K562 (cell line): Measurements from ENCODE around the gene MBD6. TPM values are rescaled to one million over a fixed set of nuclear protein-coding genes. Genes with fewer than 3 reads are reported as not detected.

ENCODE experiments used
- ELF2 ChIP-seq: fragments of 250-450 bp; sonication (Bioruptor Pico); IDR thresholded peaks from 2 replicates; pipeline ENCODE4 v1.5.0; 2021; ENCODE audit warnings: mild to moderate bottlenecking
- ETV6 ChIP-seq, 3 experiments: fragments of 150-350 bp in 1 of 3; sonication (generic) in 1 of 3; formaldehyde crosslinking in 1 of 3; IDR thresholded peaks; 2 replicates each; pipeline versions ENCODE4 v1.6.1 to v1.8.0; 2014 to 2022; ENCODE audit warnings: borderline replicate concordance in 2 of 3, low read depth in 2 of 3, antibody characterized with exemption in 1 of 3, low read length in 1 of 3, mild to moderate bottlenecking in 1 of 3, missing genetic modification reagents in 1 of 3
- EWSR1 ChIP-seq: fragments of 450-650 bp; IDR thresholded peaks from 2 replicates; pipeline ENCODE4 v1.6.1; 2018; ENCODE audit warnings: borderline replicate concordance, mild to moderate bottlenecking, low read depth, moderate library complexity; ENCODE audit not compliant: partially characterized antibody
- EZH2 ChIP-seq: IDR thresholded peaks from 2 replicates; pipeline ENCODE4 v1.6.1; 2012; ENCODE audit warnings: low read depth, mild to moderate bottlenecking, inconsistent platforms, low read length, borderline replicate concordance
- MAZ ChIP-seq, 2 experiments: fragments of 450-650 bp in 1 of 2; sonication (generic) in 1 of 2; formaldehyde crosslinking; IDR thresholded peaks in 1 of 2; conservative IDR thresholded peaks in 1 of 2; 2 replicates each; pipeline versions ENCODE4 v1.4.0 to v1.5.0; 2020; ENCODE audit warnings: mild to moderate bottlenecking in 1 of 2, missing genetic modification reagents in 1 of 2
- MECOM ChIP-seq: fragments of 250-450 bp; sonication (Bioruptor Pico); IDR thresholded peaks from 2 replicates; pipeline ENCODE4 v1.8.0; 2022; ENCODE audit warnings: inconsistent platforms
- NR2C2 ChIP-seq, 2 experiments: fragments of 200-800 bp in 1 of 2; sonication (Bioruptor generic) in 1 of 2; sonication (generic) in 1 of 2; formaldehyde crosslinking in 1 of 2; IDR thresholded peaks; 2 replicates each; pipeline versions ENCODE4 v1.6.1 to v1.8.0; 2016 to 2022; ENCODE audit warnings: mild to moderate bottlenecking in 1 of 2, missing compliant biosample characterization in 1 of 2, missing genetic modification characterization in 1 of 2, missing genetic modification reagents in 1 of 2
- POLR2G ChIP-seq: fragments of 200-400 bp; formaldehyde crosslinking; IDR thresholded peaks from 2 replicates; pipeline ENCODE4 v1.6.1; 2017; ENCODE audit warnings: low read depth, mild to moderate bottlenecking, antibody characterized with exemption, low read length, moderate library complexity
- SIN3A ChIP-seq, 2 experiments: fragments of 150-350 bp in 1 of 2; IDR thresholded peaks; 2 replicates each; pipeline ENCODE4 v1.6.1; 2011 to 2016; ENCODE audit warnings: borderline replicate concordance in 2 of 2, low read depth in 2 of 2, low read length in 2 of 2, mild to moderate bottlenecking in 2 of 2, moderate library complexity in 2 of 2; ENCODE audit not compliant: control insufficient read depth in 1 of 2
- SNIP1 ChIP-seq: fragments of 450-650 bp; IDR thresholded peaks from 2 replicates; pipeline ENCODE4 v1.7.1; 2017; ENCODE audit warnings: low read depth, mild to moderate bottlenecking
- SOX6 ChIP-seq: fragments of 450-650 bp; IDR thresholded peaks from 2 replicates; pipeline ENCODE4 v1.6.1; 2014; ENCODE audit warnings: mild to moderate bottlenecking
- ZBTB49 ChIP-seq: sonication (generic); formaldehyde crosslinking; IDR thresholded peaks from 2 replicates; pipeline ENCODE4 v1.8.0; 2022; ENCODE audit warnings: missing genetic modification reagents, mild to moderate bottlenecking, borderline replicate concordance
- ZNF408 ChIP-seq: fragments of 250-450 bp; sonication (Bioruptor Pico); IDR thresholded peaks from 2 replicates; pipeline ENCODE4 v1.4.0; 2020; ENCODE audit warnings: low read depth, mild to moderate bottlenecking, moderate library complexity
- ZNF41 ChIP-seq: fragments of 250-450 bp; sonication (Bioruptor Pico); conservative IDR thresholded peaks from 2 replicates; pipeline ENCODE4 v1.4.0; 2020; ENCODE audit warnings: mild to moderate bottlenecking
- ZNF445 ChIP-seq: fragments of 250-450 bp; sonication (Bioruptor Pico); IDR thresholded peaks from 2 replicates; pipeline ENCODE4 v1.4.0; 2020; ENCODE audit warnings: low read depth, mild to moderate bottlenecking, moderate library complexity
- ZNF717 ChIP-seq: fragments of 250-450 bp; sonication (Bioruptor Pico); IDR thresholded peaks from 2 replicates; pipeline ENCODE4 v1.5.0; 2021
- ZNF780A ChIP-seq: fragments of 250-450 bp; sonication (Bioruptor Pico); IDR thresholded peaks from 2 replicates; pipeline ENCODE4 v1.5.0; 2021; ENCODE audit warnings: mild to moderate bottlenecking
- polyA plus RNA-seq, 8 experiments: library from polyadenylated mRNA; depleted of rRNA in 4 of 8; stranded (reverse) in 5 of 8; unstranded in 3 of 8; fragments of >200 nt; fragmentation: Nextera tagmentation in 2 of 8; fragmentation: Illumina TruSeq in 1 of 8; extraction: Ambion mirVana in 2 of 8; extraction: Trizol in 1 of 8; gene quantifications; 2 replicates each; pipeline versions ENCODE4 v1.2.1 to v1.2.3, GENCODE V29; 2011 to 2014; ENCODE audit warnings: inconsistent platforms in 1 of 8, missing spikeins in 1 of 8
- total RNA-seq, 7 experiments: library from RNA; depleted of rRNA in 6 of 7; stranded (reverse); fragments of >200 nt in 6 of 7; fragmentation: Illumina TruSeq in 2 of 7; extraction: Trizol in 2 of 7; gene quantifications; 2 replicates each; pipeline versions ENCODE4 v1.2.1 to v1.2.3, GENCODE V29; 2011 to 2021; ENCODE audit warnings: low replicate concordance in 1 of 7
- TF ChIP-seq, protein P1 (sequence below): fragments of 450-650 bp; IDR thresholded peaks from 2 replicates; pipeline ENCODE4 v1.6.1; 2017; ENCODE audit warnings: mild to moderate bottlenecking, moderate library complexity
- TF ChIP-seq, protein P2 (sequence below): fragments of 250-450 bp; sonication (Bioruptor Pico); IDR thresholded peaks from 2 replicates; pipeline ENCODE4 v1.5.0; 2021; ENCODE audit warnings: mild to moderate bottlenecking, moderate library complexity

Gene MBD6
- total and polyA plus RNA-seq, 9 of the 15 experiments (the other 6 are each of a cell fraction or from before 2014, with no cell fraction given), result 2.0 to 54.8 (median 3.8) TPM

GRCh38 chr12:57515934-57516541 is 6.6 kb upstream of the MBD6 start (continued):
- TF ChIP-seq ZBTB49 (CRISPR knock-in tag), result no peak
- TF ChIP-seq SOX6, result 0 out of 2 replicates have a peak, but pooled peaks have one; percentile 28
- TF ChIP-seq MECOM (CRISPR knock-in tag), result no peak
- peak in 1 of 2 experiments; percentile 47; a peak in 2 of 4 replicates for TF ChIP-seq MAZ (CRISPR knock-in tag; conservative IDR thresholded peaks at IDR 0.05 in 1 of 2, IDR thresholded peaks at IDR 0.05 in 1 of 2)
- no peak for TF ChIP-seq EZH2
- peak in 1 of 2 experiments; percentile 47; a peak in 1 of 4 replicates for TF ChIP-seq SIN3A (IDR thresholded peaks at IDR 0.05; ENCODE audit: borderline replicate concordance in 2 of 2, control insufficient read depth in 1 of 2, low read depth in 2 of 2, low read length in 2 of 2)
- no peak for TF ChIP-seq ZNF408 (CRISPR knock-in tag)
- no peak for TF ChIP-seq EWSR1
- TF ChIP-seq, protein P1, sequence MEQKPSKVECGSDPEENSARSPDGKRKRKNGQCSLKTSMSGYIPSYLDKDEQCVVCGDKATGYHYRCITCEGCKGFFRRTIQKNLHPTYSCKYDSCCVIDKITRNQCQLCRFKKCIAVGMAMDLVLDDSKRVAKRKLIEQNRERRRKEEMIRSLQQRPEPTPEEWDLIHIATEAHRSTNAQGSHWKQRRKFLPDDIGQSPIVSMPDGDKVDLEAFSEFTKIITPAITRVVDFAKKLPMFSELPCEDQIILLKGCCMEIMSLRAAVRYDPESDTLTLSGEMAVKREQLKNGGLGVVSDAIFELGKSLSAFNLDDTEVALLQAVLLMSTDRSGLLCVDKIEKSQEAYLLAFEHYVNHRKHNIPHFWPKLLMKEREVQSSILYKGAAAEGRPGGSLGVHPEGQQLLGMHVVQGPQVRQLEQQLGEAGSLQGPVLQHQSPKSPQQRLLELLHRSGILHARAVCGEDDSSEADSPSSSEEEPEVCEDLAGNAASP, result no peak
- TF ChIP-seq ZNF445 (CRISPR knock-in tag), result 0 out of 2 replicates have a peak, but pooled peaks have one; percentile 12
- TF ChIP-seq ZNF717 (CRISPR knock-in tag), result 0 out of 2 replicates have a peak, but pooled peaks have one; percentile 11
- peak; percentile 27 for TF ChIP-seq POLR2G
- TF ChIP-seq NR2C2 (CRISPR knock-in tag; IDR thresholded peaks at IDR 0.05), result no peak
- peak; percentile 46; the same call in 1 of the 2 replicates for TF ChIP-seq NR2C2 (tag; IDR thresholded peaks at IDR 0.05)
- 0 out of 4 replicates have a peak, but pooled peaks of 1 of the 2 experiments have one; percentile 16 for TF ChIP-seq ETV6 (IDR thresholded peaks at IDR 0.05; ENCODE audit: borderline replicate concordance in 1 of 2, low read depth in 2 of 2, low read length in 1 of 2)
- no peak for TF ChIP-seq ETV6 (CRISPR knock-in tag; IDR thresholded peaks at IDR 0.05; ENCODE audit: borderline replicate concordance)
- peak; percentile 44; the same call in 1 of the 2 replicates for TF ChIP-seq ZNF41 (CRISPR knock-in tag)
- TF ChIP-seq ZNF780A (CRISPR knock-in tag), result peak; percentile 53; the same call in 1 of the 2 replicates
- TF ChIP-seq, protein P2, sequence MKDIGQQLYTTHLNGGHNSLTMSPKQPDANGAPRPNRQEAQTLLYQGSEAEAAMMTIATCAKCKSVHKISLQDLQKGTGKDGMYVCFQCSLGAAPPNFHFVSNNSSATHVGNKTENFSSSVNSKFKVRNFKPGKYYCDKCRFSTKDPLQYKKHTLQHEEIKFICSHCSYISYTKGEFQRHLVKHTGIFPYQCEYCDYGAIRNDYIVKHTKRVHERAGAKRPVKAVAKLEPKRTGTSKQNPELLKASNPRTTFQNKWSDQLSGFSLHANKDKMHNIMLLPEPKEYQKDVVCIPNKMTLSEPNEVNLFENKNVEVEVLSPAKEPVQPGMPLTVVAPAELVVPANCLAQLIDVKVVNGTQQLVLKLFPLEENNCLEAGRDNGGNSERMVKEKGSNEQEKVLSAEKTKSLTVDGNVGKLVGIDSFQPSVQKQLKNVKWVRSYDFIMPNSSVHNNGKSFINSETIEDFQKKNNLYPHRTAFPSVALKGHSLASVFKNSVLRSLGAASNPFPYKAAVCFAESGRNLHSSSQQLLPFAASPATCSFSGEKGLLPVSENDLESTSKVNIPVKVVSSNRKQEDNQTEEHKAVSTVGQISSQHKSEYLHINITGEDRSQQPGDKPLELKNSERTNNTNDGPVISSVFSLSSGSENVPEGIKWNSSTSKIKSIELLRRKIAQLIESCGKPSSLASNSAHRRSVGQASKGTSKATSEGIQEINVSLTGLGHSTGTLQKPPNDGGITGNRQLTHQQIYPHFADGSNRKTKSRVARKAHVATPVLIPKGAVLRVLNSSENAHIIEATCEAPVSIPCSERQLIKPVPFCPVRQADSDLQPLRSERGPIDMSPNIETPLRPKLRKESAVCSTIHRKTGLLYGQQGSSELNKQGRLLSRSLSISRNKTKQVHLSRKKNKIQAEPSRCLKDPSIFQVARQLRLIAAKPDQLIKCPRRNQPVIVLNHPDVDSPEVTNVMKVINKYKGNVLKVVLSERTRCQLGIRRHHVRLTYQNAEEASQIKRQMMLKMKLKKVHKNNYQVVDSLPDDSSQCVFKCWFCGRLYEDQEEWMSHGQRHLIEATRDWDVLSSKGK (CRISPR knock-in tag), result peak; percentile 19; the same call in 1 of the 2 replicates
- 0 out of 2 replicates have a peak, but pooled peaks have one; percentile 40 for TF ChIP-seq SNIP1
- 0 out of 2 replicates have a peak, but pooled peaks have one; percentile 18 for TF ChIP-seq ELF2 (CRISPR knock-in tag)
